SIG-M5 treated with dmso at 0.1 percent for 504 hours (cell line): ENCODE measurements around the gene PUS7L.
"Not testable (repeated sequence)": the region's sequence is repeated elsewhere in the genome, so short reads cannot be mapped to it uniquely, and the experiment has no call there.

ENCODE experiments used
- DNase-seq: peaks from one replicate; lab custom pipeline; 2025; ENCODE audit not compliant: unreplicated experiment; lab: John Stamatoyannopoulos, UW

PUS7L gene

GRCh38 chr12:43758728-43759563, at the start of gene PUS7L, which contains the start of gene IRAK4:
TSS of gene PUS7L (minus strand) at chr12:43758790. CDS start at chr12:43755245, 3,545 bp downstream.
TSS of gene IRAK4 (plus strand) at chr12:43758951. CDS start at chr12:43768112, 9,161 bp downstream.
- peak; percentile 96 for DNase-seq

- DNase-seq, result no peak
Measured at GRCh38 chr12:43807386-43807785, 48.8 kb upstream of the PUS7L start.

- DNase-seq, result no peak
Measured at GRCh38 chr12:43806737-43807072, 48.1 kb upstream of the PUS7L start.

GRCh38 chr12:43805860-43806736, 47.5 kb upstream of the PUS7L start, which contains the start of gene TWF1:
TSS of gene TWF1 (minus strand) at chr12:43806317. CDS start at chr12:43806245, 72 bp downstream.
- peak; percentile 85 for DNase-seq

- DNase-seq, result no peak
Measured at GRCh38 chr12:43805149-43805859, 46.7 kb upstream of the PUS7L start.

- DNase-seq, result no peak
Measured at GRCh38 chr12:43797561-43798217, 39.1 kb upstream of the PUS7L start.

- DNase-seq, result peak; percentile 67
Measured at GRCh38 chr12:43795716-43796280, 37.2 kb upstream of the PUS7L start.

GRCh38 chr12:43789941-43790340, 31.4 kb upstream of the PUS7L start:
- no peak for DNase-seq

- DNase-seq, result no peak
Measured at GRCh38 chr12:43786899-43787693, 28.5 kb upstream of the PUS7L start.

- peak; percentile 31 for DNase-seq
Measured at GRCh38 chr12:43776498-43776897, 17.9 kb upstream of the PUS7L start.

GRCh38 chr12:43766291-43766690, 7.7 kb upstream of the PUS7L start:
- DNase-seq, result no peak

- no peak for DNase-seq
Measured at GRCh38 chr12:43764528-43764927, 5.9 kb upstream of the PUS7L start.

GRCh38 chr12:43763769-43764168, 5.2 kb upstream of the PUS7L start:
- DNase-seq, result no peak

- no peak for DNase-seq
Measured at GRCh38 chr12:43762596-43762995, 4.0 kb upstream of the PUS7L start.

GRCh38 chr12:43761500-43761899, 2.9 kb upstream of the PUS7L start:
- no peak for DNase-seq

- DNase-seq, result no peak
Measured at GRCh38 chr12:43760396-43760795, 1.8 kb upstream of the PUS7L start.

- DNase-seq, result peak; percentile 70
Measured at GRCh38 chr12:43758247-43758727, 303 bp downstream of the PUS7L start.

- DNase-seq, result no peak
Measured at GRCh38 chr12:43754015-43754414, 4.6 kb downstream of the PUS7L start.

GRCh38 chr12:43751360-43751759, 7.2 kb downstream of the PUS7L start:
- DNase-seq, result not testable (repeated sequence)
